Urothelium cell line (cell line): ENCODE measurements around the gene TFAP2C.
"Not testable (repeated sequence)": the region's sequence is repeated elsewhere in the genome, so short reads cannot be mapped to it uniquely, and the experiment has no call there.

ENCODE experiments used
- DNase-seq: peaks from one replicate; pipeline ENCODE4 v3.0.0; 2011; ENCODE audit warnings: low spot score, mixed read lengths
- FAIRE-seq: peaks from 2 replicates; lab custom pipeline; 2011; peaks lifted over from hg19 to GRCh38; lab: Jason Lieb, UNC

The TFAP2C gene

GRCh38 chr20:56637576-56637975 lies 8.5 kb downstream of the TFAP2C start:
- no peak for DNase-seq
- FAIRE-seq: no peak

- DNase-seq: no peak
- no peak for FAIRE-seq
Observed at GRCh38 chr20:56646599-56646998, 17.5 kb downstream of the TFAP2C start.

- FAIRE-seq (no peak), DNase-seq (no peak)
Observed at GRCh38 chr20:56653211-56653610, 24.1 kb downstream of the TFAP2C start.

GRCh38 chr20:56656632-56657031 lies 27.5 kb downstream of the TFAP2C start:
- DNase-seq (no peak), FAIRE-seq (no peak)

- no peak for FAIRE-seq
- DNase-seq: no peak
Observed at GRCh38 chr20:56657879-56658278, 28.8 kb downstream of the TFAP2C start.

GRCh38 chr20:56658341-56658947 lies 29.3 kb downstream of the TFAP2C start:
- not testable (repeated sequence) for DNase-seq, FAIRE-seq

- DNase-seq (no peak), FAIRE-seq (no peak)
Observed at GRCh38 chr20:56663660-56664059, 34.6 kb downstream of the TFAP2C start.

- no peak for DNase-seq
- no peak for FAIRE-seq
Observed at GRCh38 chr20:56664796-56665195, 35.7 kb downstream of the TFAP2C start.

- no peak for FAIRE-seq
- no peak for DNase-seq
Observed at GRCh38 chr20:56665806-56666205, 36.7 kb downstream of the TFAP2C start.

GRCh38 chr20:56673450-56673849 lies 44.3 kb downstream of the TFAP2C start:
- FAIRE-seq: no peak
- no peak for DNase-seq

- DNase-seq (no peak), FAIRE-seq (no peak)
Observed at GRCh38 chr20:56676001-56676400, 46.9 kb downstream of the TFAP2C start.

GRCh38 chr20:56676679-56677078 lies 47.6 kb downstream of the TFAP2C start:
- FAIRE-seq (no peak), DNase-seq (no peak)

- DNase-seq (no peak), FAIRE-seq (no peak)
Observed at GRCh38 chr20:56683077-56683865, 54.2 kb downstream of the TFAP2C start.

GRCh38 chr20:56685879-56686278 lies 56.8 kb downstream of the TFAP2C start:
- DNase-seq: no peak
- no peak for FAIRE-seq

GRCh38 chr20:56687061-56687460 lies 58.0 kb downstream of the TFAP2C start:
- FAIRE-seq (no peak), DNase-seq (no peak)

- no peak for DNase-seq
- no peak for FAIRE-seq
Observed at GRCh38 chr20:56688106-56688505, 59.0 kb downstream of the TFAP2C start.
